ENCODE measurements around the gene ENPEP.
"Not testable (repeated sequence)": the region's sequence is repeated elsewhere in the genome, so short reads cannot be mapped to it uniquely, and the experiment has no call there.

Gene ENPEP

DNA sequence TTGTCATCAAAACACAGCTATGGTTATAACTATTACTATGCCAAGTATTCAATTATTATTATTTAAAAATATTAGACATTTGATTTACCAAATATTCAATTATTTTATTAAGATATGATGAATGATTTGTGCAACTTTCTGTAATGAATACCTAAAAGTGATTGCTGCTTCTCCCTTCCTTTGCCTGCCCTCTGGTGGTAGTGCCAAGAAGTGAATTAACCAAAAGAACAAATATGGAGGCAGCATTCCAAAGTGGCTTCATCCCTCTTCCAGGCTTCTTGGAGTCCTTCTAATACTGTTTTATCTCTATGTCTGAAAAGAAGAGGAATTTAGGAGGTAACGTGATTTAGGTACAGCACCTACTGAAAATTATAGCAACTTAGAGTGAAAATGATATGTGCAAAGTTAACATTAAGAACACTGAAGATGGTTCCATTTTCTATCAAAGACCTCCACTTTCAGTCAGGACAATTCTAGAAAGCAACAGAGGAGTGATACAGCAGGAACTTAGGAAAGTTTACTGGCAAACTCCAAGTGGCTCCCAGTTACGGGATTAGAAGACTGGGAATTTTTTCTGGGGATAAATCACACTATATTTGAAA is 43.0 kb downstream of the ENPEP start:
- no peak for DNase-seq

DNA sequence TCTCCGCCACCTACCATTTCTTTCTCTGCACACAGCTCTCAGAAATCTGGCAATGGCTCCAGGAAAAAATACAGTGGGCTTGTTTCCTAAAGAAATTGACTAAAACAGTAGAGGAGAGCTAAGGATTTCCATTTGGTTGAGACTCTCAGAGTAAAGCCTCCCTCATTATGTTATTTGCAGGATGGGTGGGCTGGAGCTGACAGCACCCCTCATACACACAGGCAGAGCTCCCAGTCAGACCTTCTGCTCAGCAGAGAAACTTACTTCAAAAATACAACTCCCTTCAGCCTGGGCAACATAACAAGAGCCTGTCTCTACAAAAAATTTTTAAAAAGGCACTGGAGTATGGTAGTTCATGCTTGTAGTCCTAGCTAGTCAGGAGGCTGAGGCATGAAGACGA is 44.9 kb downstream of the ENPEP start:
- DNase-seq = no peak

GRCh38 chr4:110526589-110526988 is 50.6 kb downstream of the ENPEP start:
- DNase-seq = no peak

- no peak for DNase-seq
Observed at GRCh38 chr4:110527156-110527555, 51.2 kb downstream of the ENPEP start.

- no peak for DNase-seq
Observed at GRCh38 chr4:110532901-110533589, 57.1 kb downstream of the ENPEP start.

- DNase-seq = no peak
Observed at GRCh38 chr4:110533590-110533910, 57.6 kb downstream of the ENPEP start.

GRCh38 chr4:110533940-110534339 is 58.0 kb downstream of the ENPEP start:
- DNase-seq = no peak

DNA sequence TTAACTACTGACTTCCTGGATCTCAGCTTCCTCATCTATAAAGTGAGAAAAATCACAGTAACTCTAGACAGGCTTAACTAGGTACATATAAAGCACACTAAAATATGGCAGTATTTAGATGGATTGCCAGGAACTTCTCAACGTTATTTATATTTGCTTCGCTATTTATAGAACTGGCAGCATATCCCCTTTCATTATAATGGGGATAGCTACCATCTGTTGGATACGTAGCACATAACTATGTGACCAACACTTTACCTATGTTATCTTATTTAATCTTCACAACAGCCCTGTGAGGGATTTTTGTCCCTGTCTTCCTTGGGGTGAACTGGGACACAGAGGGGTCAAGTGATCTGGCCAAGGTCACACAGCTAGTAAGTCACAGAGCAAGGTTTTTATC is 64.6 kb downstream of the ENPEP start:
- DNase-seq = no peak

DNA sequence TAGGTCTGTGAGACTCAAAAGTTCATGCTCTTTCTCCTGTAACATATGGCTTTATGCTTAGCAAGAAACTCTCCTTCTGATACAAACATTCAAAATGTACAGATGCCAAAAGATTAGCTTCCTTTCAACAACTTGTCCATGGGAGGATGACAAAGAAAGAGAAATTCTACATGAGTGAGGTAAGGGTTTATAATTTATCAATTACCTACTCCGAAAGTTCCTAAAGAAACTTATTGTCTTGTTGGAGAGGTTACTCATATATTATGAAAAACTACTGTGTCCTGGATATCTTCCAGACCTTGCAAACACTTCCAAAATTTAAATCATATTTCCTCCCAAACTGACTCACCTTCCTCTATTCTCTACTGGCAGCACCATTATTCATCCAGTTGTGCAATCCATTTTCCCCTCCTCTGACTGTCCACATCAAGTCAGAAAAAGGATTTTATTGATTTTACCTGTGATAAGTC is 65.1 kb downstream of the ENPEP start:
- DNase-seq = no peak

DNA sequence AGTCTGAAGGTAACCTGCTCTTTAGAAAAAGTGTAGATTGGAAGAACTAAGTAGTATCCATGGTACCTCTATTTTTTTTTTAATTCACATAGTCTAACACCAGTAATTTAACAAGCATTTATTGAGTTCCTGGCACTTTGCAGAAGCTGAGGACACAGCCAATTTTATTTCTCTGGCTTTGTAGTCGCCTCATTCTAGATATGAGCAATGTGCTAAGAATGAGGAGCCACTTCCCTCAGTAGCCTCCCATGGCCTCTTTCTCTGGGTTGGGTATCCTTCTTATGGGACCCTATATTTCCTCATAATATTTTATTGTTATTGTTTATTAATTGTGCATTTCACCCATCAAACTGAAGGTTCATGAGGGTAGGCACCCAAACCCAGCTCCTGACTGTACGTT is 67.6 kb downstream of the ENPEP start:
- DNase-seq = no peak

- no peak for DNase-seq
Observed at GRCh38 chr4:110544594-110544993, 68.6 kb downstream of the ENPEP start.

DNA sequence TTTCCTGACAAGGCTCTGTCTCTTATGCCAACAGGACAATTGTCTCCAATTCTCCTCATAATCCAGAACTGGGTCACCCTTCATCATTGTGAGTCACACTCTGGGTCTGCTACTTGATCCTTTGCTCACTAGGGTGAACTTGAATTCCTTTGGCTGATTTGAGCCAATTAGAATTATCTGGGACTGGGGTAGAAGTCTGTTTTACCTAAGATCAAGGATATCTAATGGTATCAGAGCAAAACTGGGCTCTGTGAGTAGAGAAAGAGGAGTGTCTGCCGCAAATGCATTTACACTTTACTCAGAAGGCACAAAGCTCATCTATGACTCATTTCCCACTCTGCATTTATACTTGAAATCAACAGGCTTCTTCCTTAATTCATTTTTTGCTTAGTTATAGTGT is 74.3 kb downstream of the ENPEP start:
- DNase-seq = no peak

- DNase-seq = no peak
Observed at GRCh38 chr4:110553197-110553596, 77.2 kb downstream of the ENPEP start.

DNA sequence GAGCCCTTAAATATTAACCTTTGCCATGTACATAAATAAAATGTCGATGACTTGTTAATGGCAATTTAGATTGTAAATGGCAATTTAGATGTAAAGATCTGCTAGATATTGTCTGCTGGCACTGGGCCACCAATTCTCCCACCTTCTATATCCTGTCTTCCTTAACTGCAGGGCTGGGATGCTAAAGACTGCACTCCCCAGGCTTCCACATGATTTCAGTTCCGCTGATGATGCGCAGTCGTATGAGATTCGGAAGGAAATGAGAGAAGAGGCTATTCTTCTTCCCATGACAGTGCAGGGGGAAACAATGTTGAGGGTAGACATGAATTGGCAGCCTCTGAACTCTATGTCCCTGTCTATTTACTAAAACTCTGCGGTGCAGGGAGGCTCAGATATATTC is 91.3 kb downstream of the ENPEP start:
- no peak for DNase-seq

DNA sequence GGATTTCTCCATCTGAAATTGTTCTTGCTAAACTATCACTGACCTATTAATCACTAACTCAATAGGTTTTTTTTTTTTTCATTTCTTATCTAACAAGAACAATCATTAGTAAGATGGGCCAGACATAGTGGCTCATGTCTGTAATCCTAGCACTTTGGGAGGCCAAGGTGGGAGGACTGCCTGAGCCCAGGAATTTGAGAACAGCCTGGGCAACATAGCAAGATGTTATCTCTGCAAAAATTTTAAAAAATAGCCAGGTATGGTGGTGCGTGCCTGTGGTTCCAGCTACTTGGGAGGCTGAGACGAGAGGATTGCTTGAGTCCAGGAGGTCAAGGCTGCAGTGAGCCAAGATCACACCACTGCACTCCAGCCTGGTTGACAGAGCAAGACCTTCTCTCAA is 100.7 kb downstream of the ENPEP start:
- not testable (repeated sequence) for DNase-seq

DNA sequence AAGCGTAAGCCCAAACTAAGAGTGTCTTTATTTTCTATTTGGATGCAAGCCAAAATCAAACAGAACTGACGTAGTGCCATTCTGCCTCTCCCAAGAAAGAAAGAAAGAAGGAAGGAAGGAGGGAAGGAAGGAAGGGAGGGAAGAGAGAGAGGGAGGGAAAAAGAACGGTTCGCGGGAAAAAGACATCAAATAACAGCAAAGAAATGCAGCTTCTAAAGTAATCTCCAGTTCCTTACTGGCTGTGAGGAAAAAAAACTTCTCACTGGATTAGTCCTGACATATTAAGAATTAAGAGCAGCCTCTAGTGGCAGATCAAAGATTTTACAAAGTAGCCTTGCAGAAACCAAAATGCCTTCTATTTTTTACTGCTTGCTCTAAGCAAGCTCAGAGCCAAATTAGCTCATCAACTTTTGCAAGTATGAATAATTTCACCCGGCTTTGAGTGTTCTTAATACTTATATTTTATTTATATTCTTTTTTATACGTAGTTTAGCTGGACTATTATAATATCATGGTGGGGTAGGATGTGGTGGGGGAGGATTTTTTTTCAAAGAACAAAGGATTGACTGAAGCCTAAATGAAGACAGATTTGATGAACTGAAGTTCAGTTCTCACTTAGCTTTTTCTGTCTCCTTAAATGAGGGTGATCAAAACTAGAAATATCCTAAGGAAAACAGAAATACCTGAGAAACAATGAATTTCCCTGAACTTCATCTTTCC is 110.3 kb downstream of the ENPEP start:
- no peak for DNase-seq

GRCh38 chr4:110587666-110588285 is 111.8 kb downstream of the ENPEP start:
- no peak for DNase-seq

- no peak for DNase-seq
Observed at GRCh38 chr4:110589297-110589696, 113.3 kb downstream of the ENPEP start.

GRCh38 chr4:110595583-110595982 is 119.6 kb downstream of the ENPEP start:
- no peak for DNase-seq

GRCh38 chr4:110596431-110596830 is 120.5 kb downstream of the ENPEP start:
- no peak for DNase-seq

DNA sequence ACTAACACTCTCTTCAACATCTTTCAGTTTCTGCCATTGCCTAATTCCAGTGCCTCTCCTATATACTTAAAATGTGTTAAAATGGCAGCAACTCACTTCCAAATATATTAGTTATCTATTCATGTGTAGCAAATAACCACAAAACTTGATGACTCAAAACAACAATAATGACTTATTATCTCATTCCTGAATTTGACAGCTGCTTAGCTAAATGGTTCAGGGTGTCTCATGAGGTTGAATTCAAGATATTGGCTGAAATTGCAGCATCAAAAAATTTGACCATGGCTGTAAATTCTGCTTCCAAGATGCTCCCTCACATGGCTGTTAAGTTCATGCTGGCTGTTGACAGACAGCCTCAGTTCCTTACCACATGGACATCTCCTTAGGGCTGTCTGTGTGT is 121.6 kb downstream of the ENPEP start:
- no peak for DNase-seq

- DNase-seq = no peak
Observed at GRCh38 chr4:110602061-110602460, 126.1 kb downstream of the ENPEP start.

DNA sequence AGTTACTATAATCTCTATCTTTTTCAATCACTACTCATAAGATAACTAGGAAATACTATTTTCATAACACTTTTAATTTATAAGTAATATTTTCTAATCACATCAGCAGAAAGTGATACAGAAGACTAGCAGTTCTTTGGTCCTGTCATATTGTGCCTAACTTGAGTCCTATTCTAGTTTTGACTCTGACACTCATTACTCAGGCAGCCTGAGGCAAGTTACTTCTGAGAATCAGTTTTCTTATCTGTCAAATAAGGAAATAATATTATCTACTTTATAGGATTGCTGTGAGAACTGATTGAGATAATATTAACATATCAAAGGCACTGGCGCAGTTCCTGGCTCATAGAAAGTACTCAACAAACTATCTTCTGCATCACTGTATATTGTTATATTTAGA is 129.1 kb downstream of the ENPEP start:
- DNase-seq = no peak

All from NCI-H1417 treated with DMSO at 0.1 percent for 48 hours (cell line).